ENCODE results near the gene RXRA.

The RXRA gene

GRCh38 chr9:134437403-134438194 lies 111.3 kb downstream of the RXRA start:
- no peak for DNase-seq

GRCh38 chr9:134438195-134438788 lies 112.0 kb downstream of the RXRA start:
- no peak for DNase-seq

DNA sequence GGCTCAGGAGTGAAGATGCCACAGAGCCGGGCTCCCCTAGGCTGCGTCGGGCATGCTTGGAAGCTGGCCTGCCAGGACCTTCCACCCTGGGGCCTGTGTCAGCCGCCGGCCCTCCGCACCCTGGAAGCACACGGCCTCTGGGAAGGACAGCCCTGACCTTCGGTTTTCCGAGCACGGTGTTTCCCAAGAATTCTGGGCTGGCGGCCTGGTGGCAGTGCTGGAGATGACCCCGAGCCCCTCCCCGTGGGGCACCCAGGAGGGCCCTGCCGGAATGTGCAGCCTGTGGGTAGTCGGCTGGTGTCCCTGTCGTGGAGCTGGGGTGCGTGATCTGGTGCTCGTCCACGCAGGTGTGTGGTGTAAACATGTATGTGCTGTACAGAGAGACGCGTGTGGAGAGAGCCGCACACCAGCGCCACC lies 113.1 kb downstream of the RXRA start:
- no peak for DNase-seq

GRCh38 chr9:134440636-134441226 lies 114.5 kb downstream of the RXRA start:
- DNase-seq = no peak

DNA sequence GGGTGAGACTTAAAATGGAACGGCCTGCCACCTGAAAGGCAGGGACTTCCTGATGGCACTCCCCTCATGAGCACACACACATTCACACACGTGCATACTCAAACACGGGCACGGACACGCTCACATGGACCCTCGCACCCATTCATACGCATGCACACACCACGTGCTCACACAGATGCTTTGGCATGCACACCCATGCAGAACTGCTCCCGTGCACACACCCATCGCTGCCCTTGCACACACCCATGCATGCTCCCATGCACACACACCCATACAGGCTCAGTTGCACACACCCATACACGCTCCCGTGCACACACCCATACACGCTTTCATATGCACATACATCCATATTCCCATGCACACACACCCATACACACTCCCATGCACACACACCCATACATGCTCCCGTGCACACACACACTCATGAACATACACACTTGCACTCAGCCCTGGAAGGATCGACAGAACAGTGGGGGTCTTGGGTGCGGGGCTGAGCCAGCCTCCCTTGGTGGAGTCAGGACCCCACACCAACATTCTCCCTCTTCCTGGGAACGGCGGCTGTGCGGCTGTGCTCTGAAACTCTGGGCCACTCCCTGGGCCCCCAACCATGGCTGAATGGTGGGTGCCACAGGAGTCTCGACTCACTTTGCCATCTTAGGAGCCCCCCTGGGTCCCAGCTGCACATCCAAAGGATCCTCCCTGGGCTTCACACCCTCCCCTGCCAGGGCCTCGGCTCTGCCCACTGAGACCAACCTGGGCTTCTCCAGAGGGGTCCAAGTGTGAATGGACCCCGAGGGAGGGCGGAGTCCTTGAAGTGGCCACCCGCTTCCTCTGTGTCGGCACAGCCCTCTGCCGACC lies 115.2 kb downstream of the RXRA start:
- no peak for DNase-seq

DNA sequence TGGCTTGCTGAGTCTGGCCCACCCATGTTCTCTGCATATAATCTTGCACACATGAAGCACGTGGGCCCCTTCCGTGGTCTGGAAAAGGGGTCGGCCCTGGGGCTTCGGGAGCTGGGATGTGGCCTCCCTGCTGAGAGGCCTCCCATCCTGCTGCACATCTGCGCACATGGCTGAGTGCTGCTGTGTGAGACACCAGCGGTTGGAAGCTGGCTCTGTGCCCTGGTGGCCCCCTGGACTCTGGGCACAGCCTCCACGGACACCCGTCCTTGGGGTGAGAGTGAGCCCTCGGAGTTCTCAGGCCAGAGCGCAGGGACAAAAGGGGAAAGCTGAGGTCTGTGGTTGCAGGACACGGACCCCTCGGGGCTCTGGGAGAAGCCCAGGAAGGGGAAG lies 115.8 kb downstream of the RXRA start:
- no peak for DNase-seq

DNA sequence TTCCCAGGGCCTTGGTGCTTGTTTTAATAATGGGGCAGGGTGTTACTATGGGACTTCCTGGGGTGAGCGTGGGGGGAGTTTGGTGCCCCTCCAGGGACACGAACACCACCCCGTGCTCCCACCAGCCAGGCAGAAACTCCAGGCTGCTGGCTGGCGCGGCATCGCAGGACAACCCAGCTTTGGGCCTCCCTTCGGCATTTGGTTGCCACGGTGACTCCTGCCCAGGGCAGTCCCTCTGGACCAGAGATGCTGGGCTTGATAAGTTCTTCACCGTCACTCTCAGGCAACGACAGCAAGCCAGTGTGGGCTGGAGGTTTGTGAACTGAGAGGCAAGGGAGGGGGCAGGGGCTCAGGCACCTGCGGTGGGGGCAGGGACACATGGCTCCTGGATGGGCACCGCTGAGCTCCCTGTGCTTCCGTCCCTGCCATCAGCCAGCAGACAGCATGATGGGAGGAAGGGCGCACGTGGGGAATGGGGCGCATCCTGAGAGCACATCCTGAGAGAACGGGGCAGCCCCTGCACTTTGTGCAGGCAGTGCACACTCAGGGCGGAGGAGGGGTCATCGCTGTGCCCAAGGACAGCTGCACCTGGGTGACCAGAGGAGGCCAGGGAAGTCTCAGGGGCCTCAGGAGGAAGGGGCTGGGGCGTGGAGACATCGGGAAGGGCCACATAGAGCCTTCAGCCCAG lies 116.4 kb downstream of the RXRA start:
- DNase-seq = no peak

DNA sequence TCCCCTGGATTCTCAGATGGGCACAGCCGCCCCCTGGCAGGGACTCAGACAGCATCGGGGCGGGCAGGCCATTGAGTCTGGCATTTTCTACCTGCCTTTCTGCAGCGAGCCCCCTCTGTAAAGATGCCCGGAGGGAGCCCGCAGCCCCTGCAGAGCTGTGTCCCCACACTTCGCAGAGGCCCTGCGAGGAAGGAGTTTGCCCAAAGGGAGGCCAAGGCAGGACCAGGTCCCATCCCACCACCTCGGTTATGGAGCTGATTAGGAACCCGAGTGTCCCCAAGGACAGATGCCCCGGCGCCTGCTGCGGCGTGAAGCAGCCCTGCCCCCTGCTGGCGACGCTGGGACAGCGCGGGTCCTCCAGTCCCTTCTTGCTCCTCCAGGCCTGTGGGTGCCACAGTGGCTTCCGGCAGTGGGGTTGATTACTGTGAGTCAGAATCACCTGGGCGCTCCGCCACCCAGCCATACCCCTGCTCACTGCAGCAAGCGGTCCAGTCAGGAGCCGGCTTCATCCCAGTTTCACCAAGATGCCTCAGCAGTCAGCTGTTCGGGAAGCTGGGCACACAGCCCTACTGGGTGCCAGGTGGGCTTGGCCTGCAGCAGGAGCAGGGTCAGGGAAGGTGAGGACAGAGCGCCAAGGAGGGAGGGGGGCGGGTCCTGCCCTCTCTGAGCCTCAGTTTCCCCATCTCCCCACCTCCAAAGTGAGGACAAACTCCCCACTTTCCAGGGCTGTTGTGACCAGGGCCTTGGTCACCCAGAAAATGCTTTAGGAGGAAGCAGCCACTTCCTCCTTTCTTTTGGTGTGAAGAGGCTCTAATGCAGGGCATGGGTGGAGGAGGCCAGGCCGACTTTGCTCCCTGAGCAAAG lies 117.2 kb downstream of the RXRA start:
- peak; percentile 82 for DNase-seq

DNA sequence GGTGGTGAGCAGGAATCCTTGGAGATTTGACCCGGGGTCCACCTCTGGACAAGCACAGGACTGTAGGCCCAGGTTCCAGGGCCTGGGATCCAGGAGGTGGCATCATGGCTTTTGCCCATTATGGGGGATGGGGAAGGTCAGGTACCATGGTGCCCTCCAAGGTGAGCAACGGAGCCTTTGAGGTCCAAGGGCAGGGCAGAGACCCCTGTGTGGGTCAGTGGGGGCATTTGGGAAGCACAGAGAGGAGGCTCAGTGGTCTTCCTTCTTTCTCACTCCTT lies 117.7 kb downstream of the RXRA start:
- no peak for DNase-seq

GRCh38 chr9:134445000-134445399 lies 118.7 kb downstream of the RXRA start:
- DNase-seq = no peak

DNA sequence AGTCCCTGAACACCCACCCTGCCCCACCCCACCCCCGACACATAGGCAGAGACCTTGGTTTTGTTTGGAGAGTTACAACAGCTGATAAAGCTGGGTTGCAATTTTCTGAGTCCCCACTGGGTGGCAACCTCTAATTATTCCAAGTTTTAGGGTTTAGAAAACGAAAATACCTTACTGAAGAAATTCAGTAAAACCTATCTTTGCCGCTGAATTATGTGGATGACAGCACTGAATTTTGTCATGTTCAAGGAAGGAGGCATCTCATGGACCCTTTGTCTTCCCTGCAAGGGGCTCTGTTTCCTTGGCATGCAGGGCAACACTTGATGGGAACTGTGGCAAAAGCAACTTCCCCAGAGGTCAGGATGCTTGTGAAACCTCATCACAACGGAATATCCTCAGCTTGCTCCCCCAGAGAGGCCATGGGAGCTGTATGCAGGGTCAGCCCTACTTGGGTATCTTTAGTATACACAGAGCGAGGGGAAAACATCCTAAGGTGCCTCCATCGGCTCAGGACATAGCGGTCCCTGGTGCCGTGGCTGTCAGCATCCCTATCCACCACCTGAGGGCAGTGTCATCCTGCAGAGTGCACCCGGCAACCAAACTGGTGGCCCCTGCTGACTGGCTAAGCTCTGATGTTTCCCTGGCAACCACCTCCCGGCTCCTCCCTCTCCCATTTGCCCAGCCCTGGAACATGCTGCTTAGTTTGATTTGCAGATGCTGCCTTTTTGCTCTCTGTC lies 123.1 kb downstream of the RXRA start:
- peak; percentile 76 for DNase-seq

GRCh38 chr9:134451700-134452458 lies 125.6 kb downstream of the RXRA start:
- no peak for DNase-seq

DNA sequence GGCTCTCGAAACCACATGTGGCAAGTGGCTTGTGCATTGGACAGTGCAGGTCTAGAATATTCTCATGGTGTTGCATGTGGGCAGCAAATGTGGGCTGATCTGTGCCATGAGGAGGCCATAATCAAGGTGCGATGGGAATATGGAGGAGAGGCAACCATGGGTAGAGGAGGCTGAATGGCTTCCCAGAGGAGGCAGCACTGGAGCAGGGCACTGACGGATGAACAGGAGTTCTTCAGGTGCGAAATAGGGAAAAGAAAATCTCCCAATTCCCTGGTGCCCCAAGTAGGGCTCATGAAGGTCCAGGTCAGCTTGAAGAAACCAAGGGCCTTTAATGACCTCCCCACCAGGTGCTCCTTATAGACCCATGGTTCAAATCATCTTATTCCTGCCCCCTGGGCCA lies 126.5 kb downstream of the RXRA start:
- no peak for DNase-seq

- no peak for DNase-seq
These were observed 127.7 kb downstream of the RXRA start for GRCh38 chr9:134453776-134454475.

- DNase-seq = no peak
These were observed 128.2 kb downstream of the RXRA start for GRCh38 chr9:134454476-134454857.

- no peak for DNase-seq
These were observed 128.8 kb downstream of the RXRA start for GRCh38 chr9:134455021-134455471.

- no peak for DNase-seq
These were observed 129.3 kb downstream of the RXRA start for GRCh38 chr9:134455537-134455933.

- DNase-seq = peak; percentile 63
These were observed 129.9 kb downstream of the RXRA start for GRCh38 chr9:134455934-134456755.

All from activated CD4-positive, alpha-beta T cell treated with anti-CD3 and anti-CD28 coated beads for 1 hour (primary cell).